NCI-H1417 treated with DMSO at 0.1 percent for 48 hours (cell line): Measurements from ENCODE around the gene ZFP57.
"Not testable (repeated sequence)": the region's sequence is repeated elsewhere in the genome, so short reads cannot be mapped to it uniquely, and the experiment has no call there.

Experiments
- DNase-seq: peaks from one replicate; lab custom pipeline; 2025; lab: John Stamatoyannopoulos, UW

The ZFP57 gene

GRCh38 chr6:29696147-29697125 is 15.5 kb upstream of the ZFP57 start:
- no peak for DNase-seq

DNA sequence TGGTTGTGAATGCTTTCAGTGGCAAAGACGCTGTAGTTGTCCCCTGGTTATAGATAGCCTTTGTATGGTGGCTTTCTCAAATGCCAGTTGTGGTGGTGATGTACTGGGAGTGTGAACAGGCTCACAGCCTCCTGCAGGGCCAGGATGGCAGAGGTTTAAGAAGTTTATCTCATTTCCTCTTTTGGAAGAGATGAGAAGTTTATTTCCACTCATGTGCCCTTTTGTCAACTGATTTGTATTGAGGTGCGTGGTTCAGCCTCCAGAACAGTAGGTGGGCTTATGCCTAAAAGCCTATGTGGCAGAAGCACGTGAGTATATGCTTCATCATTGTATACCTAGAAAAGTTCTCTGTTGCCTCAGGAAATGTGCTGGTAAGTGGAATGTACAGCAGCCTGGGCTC is 13.7 kb upstream of the ZFP57 start:
- DNase-seq = no peak

DNA sequence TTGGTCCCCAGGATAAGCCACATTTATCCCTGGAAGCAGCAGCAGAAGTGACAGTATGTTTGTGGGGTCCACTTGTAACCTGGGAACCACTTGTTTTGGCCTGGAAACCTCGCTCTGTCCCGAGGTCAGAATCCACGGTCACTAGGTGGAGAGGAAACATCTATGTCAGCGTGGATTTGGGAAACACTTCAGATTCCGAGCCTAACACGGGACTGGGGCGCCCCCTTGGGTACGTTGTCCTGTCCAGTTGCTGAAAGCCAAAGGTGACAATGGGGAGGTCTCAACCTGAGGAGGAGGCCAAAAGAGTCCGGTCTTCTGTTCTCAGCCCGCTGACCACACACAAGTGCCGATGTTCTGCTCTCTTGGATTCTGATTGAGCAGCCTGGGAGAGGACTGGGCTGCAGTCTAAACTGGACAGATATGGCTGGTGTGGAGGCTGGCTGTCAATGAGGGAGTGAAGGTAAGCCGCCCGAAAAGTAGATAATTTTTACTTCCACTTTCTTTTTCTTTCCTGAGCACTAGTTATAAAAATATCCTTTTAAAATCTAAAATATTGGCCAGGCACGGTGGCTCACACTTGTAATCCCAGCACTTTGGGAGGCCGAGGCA is 4.9 kb upstream of the ZFP57 start:
- no peak for DNase-seq

- DNase-seq = no peak
Measured at GRCh38 chr6:29681811-29682210, 859 bp upstream of the ZFP57 start.

DNA sequence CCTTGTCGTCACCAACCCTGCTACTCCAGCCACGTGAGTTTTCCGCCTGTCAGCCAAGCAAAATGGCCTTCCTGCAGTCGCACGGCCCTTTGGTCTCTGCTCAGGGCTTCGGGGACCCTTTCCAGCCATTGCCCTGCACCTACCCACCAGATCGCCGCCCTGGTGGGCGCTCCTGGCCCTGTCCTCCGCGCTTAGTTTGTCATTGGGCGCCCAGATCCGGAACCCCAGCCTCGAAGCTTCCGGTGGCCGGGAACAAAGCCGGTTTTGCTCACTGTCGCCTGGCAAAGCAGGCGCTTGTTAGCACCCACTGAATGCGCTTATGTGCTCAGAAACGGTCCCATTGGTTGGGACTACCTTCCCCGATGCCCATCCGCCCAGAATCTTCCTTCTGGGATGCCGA is 536 bp downstream of the ZFP57 start:
- no peak for DNase-seq

- no peak for DNase-seq
Measured at GRCh38 chr6:29679962-29680361, 990 bp downstream of the ZFP57 start.

DNA sequence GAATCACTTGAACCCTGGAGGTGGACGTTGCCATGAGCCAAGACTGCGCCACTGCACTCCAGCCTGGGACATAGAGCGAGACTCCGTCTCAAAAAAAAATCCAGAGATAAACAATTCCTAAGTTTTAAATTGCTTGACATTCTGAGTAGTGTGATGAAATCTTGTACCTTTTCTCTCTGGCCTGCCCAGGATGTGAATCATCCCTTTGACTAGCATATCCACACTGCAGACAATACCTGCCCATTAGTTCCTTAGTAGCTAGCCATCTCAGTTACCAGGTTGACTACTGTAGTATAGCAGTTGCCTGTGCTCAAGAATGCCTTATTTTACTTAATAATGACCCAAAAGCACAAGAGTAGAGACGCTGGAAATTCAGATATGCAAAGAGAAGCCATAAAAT is 2.8 kb downstream of the ZFP57 start:
- DNase-seq = no peak

- DNase-seq = no peak
Measured at GRCh38 chr6:29676981-29677601, 3.9 kb downstream of the ZFP57 start.

GRCh38 chr6:29675561-29675960 is 5.4 kb downstream of the ZFP57 start:
- no peak for DNase-seq

DNA sequence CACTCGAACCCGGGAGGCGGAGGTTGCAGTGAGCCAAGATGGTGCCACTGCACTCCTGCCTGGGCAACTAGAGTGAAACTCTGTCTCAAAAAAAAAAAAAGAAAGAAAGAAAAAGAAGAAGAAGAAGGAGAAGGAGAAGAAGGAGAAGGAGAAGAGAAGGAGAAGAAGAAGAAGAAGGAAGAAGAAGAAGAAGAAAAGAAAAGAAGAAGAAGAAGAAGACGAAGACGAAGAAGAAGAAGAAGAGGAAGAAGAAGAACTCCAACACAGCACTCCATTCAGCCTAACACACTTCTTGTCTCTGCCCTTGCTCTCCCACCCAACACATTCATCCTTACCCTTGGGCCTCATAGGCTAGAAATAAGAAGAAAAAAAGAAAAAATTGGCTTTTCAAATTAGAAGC is 6.9 kb downstream of the ZFP57 start:
- no peak for DNase-seq

- DNase-seq = no peak
Measured at GRCh38 chr6:29673161-29673560, 7.8 kb downstream of the ZFP57 start.

GRCh38 chr6:29672116-29672515 is 8.8 kb downstream of the ZFP57 start:
- not testable (repeated sequence) for DNase-seq

- DNase-seq = no peak
Measured at GRCh38 chr6:29671026-29671425, 9.9 kb downstream of the ZFP57 start.

DNA sequence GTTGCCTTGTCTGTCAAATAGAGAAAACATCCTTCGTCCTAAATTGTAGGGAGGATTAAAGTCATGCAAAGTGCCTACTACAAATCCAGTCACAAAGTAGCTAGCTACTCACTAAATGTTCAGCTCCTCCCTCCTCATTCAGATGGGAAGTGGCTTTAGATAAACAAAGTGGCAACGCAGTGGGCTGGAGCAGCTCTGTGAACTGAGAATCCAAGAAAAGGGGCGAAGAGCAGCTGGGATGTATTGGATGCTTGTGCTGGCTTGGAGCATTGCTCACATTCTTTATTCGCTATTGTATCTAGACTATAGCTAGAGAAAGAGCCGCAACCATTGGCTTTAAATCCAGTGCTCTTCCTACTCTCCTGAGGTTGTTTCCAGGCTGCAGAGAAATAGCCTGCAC is 13.8 kb downstream of the ZFP57 start:
- no peak for DNase-seq

DNA sequence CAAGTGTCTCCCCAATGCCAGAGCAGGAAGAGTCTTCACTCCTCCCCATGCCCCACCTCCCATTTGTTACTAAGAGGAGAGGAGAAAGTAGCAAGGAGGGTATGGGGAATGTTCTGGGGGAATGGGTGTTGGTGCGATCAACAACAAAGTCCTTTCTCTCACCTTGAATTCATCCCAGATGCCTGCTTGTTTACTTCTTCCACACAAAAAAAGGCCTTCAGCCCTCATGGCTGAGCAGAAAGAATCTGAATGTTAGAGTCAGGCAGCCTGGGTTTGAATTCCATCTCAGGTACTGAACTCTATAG is 14.2 kb downstream of the ZFP57 start:
- no peak for DNase-seq

DNA sequence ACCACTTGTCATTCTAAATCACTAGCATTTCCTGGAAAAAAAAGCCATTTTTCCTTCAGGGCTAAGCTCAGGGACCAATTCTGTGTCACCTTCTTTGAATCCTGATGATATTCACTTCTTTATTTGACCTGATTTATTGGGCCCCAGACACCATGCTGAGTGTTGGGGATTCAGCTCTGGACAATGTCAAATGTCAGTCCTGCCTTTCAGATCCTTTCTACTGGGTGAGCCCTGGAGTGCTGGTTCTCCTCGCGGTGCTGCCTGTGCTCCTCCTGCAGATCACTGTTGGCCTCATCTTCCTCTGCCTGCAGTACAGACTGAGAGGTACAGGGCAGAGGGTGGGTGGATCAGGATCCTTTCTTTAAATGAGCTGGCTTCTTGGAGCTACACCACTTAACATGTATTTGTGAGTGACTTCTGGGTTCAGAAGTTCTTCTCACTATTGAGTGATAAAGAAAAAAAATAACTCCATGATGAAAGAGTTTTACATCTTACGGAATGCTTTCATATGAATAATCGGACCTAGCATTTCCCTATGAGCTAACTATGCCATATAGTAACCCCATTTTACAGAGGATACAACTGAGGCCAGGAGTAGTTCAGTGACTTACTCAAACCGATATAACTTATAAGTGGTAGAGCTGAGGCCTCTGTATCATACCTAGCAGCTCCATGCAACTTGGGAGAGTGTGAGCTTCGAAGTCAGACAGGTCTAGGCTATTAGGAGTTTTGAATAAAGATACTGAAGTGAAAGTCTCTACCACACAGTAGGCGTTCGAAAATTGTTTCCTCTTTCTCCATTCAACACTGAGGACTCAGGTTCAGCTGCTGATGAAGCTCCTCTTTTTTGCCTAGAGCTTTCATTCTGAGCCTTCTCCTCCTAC is 14.8 kb downstream of the ZFP57 start:
- no peak for DNase-seq

GRCh38 chr6:29663300-29664042 is 17.5 kb downstream of the ZFP57 start:
- DNase-seq = no peak

- DNase-seq = not testable (repeated sequence)
Measured at GRCh38 chr6:29661502-29662141, 19.3 kb downstream of the ZFP57 start.

DNA sequence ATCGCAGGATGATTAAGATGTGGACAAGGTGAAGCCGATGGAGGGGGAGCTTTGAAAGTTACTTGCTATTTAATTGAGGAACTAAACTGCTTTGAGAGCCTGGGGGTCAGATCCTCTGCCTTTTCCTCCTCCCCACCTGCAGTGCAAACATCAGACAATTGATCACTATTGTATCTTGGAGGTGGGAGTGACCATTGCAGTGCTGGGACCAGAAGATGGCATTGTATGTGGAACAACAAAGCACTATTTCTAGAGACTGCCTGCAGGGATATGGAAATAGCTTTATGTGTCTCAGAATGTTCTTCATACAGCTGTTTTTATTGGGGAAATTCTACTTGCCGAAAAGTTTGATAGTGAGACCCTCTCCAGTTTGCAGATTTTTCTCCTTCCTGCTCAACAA is 19.9 kb downstream of the ZFP57 start:
- no peak for DNase-seq

DNA sequence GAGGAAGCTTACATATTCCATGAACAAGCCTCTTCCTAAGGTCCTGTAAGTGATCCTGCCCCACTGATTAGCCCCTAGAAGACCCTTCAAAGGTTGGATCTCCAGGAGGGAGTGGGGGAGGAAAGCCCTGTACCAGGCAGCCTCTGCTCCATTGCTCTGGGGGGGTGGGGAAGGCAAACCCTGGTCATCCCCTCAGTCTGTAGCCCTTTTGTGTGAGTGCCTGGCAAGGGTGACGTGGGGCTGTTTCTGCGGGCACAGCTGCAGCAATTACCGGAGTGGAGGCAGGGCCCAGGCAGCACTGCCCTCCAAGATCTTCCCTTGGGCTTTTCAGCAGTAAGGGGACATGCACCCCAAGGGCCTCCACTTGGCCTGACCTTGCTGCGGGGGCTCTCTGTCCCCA is 24.2 kb downstream of the ZFP57 start, which contains the start of gene MOG:
Gene MOG (plus strand): TSS at position 295 of the 400 bp plus-strand sequence. CDS start 118 bp downstream, outside the sequence.
- DNase-seq = no peak

- no peak for DNase-seq
Measured at GRCh38 chr6:29656157-29656556, 24.8 kb downstream of the ZFP57 start.
